ENCODE results near the gene EEFSEC. TPM values are rescaled to one million over a fixed set of nuclear protein-coding genes. Genes with fewer than 3 reads are reported as not detected.

The EEFSEC gene
- total RNA-seq, 1 experiment from 2014 or later, result 9.6 TPM

DNA sequence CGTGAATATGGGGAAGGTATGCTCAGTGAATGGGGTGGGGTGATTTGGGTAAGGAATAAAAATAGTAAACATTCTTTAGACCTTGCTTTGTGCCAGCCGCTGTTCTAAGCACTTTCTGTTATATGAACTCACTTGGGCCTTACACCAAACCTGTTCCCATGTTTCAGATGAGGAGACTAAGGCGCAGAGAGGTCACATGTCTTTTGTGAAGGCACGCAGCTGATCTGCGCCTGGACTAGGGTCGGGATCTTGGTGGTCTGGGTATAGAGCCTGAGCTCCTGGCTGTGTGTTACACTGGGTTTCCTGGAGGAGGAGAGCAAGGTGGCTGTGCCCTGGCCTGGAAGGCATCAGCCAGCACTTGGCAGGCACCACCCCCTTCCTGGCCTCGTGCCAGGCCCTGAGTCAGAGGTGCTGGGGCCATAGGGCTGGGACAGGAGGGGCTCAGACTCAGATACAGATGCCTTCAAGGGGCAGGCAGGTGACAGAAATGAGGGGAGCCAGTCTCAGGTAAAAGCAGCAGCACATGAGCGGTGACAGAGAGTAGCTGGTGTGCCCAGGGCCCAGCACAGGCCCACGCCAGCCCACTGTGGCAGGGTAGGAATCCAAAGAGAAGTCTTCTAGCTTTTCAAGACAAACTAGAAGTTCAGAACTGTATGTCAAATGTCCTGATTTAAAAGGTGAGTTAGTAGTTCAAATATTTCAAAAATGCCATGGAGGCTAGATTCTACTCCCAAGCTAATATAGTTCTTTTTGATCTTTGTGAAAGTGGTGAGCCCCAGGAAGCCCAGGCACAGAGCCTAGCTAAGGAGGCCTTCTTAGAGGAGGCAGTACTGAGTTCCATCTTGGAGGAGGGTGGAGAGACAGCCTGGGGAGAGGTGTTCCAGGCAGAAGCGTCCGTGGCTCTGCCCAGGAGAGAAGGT lies 230.3 kb downstream of the EEFSEC start:
- TF ChIP-seq EZH2 (IDR thresholded peaks at IDR 0.05; ENCODE audit: low read length, unreplicated experiment), result no peak
- TF ChIP-seq, protein P1, sequence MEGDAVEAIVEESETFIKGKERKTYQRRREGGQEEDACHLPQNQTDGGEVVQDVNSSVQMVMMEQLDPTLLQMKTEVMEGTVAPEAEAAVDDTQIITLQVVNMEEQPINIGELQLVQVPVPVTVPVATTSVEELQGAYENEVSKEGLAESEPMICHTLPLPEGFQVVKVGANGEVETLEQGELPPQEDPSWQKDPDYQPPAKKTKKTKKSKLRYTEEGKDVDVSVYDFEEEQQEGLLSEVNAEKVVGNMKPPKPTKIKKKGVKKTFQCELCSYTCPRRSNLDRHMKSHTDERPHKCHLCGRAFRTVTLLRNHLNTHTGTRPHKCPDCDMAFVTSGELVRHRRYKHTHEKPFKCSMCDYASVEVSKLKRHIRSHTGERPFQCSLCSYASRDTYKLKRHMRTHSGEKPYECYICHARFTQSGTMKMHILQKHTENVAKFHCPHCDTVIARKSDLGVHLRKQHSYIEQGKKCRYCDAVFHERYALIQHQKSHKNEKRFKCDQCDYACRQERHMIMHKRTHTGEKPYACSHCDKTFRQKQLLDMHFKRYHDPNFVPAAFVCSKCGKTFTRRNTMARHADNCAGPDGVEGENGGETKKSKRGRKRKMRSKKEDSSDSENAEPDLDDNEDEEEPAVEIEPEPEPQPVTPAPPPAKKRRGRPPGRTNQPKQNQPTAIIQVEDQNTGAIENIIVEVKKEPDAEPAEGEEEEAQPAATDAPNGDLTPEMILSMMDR (conservative IDR thresholded peaks at IDR 0.05; ENCODE audit: low read depth, low read length), result no peak
- TF ChIP-seq EZH2phosphoT487 (IDR thresholded peaks at IDR 0.05; ENCODE audit: borderline replicate concordance, low read length), result no peak
- Histone ChIP-seq H3K4me3 (ENCODE audit: low read length) (peak overlapping the region; percentile 22; the same call in 1 of the 2 replicates), H3K36me3 (ENCODE audit: low read depth, low read length) (no peaks in the 10 kb centered on the region), H3K79me2 (ENCODE audit: low read length) (no peaks in the 10 kb centered on the region), H3K27ac (ENCODE audit: low read length) (peak overlapping the region; percentile 51; the same call in 1 of the 2 replicates), H2AFZ (ENCODE audit: low read length) (no peak overlapping the region), H3K27me3 (ENCODE audit: low read length) (no peaks in the 10 kb centered on the region), H3F3A (ENCODE audit: low read length, unreplicated experiment) (no peaks in the 10 kb centered on the region), H4K20me1 (ENCODE audit: low read length) (no peaks in the 10 kb centered on the region), H3K9me2 (replicated peaks; ENCODE audit: low read length) (no peaks in the 10 kb centered on the region), H3K4me1 (ENCODE audit: insufficient read depth, low read length) (peaks cover 46% of the 10 kb centered on the region), H3K4me2 (ENCODE audit: low read length) (peak overlapping the region; percentile 75), H3K9ac (ENCODE audit: low read length) (no peak overlapping the region), H3K9me3 (ENCODE audit: low read length) (no peaks in the 10 kb centered on the region)
- peak; percentile 56 for ATAC-seq
- intact Hi-C loops (cut with micrococcal nuclease), result loop anchor here (10.0 kb wide), 1 partner anchor 209 kb away; no protein-coding TSS in a partner anchor
- ChIA-PET POLR2A (ENCODE audit: unreplicated experiment) (no interaction called here), CTCF (interaction anchor here (0.6 to 0.7 kb wide), 2 partner anchors 41 to 109 kb away, joined by 3 to 4 read pairs; no protein-coding TSS in a partner anchor)
- no TSS peak for BruUV-seq (replicated peaks)
- DNase-seq, result peak; percentile 90

DNA sequence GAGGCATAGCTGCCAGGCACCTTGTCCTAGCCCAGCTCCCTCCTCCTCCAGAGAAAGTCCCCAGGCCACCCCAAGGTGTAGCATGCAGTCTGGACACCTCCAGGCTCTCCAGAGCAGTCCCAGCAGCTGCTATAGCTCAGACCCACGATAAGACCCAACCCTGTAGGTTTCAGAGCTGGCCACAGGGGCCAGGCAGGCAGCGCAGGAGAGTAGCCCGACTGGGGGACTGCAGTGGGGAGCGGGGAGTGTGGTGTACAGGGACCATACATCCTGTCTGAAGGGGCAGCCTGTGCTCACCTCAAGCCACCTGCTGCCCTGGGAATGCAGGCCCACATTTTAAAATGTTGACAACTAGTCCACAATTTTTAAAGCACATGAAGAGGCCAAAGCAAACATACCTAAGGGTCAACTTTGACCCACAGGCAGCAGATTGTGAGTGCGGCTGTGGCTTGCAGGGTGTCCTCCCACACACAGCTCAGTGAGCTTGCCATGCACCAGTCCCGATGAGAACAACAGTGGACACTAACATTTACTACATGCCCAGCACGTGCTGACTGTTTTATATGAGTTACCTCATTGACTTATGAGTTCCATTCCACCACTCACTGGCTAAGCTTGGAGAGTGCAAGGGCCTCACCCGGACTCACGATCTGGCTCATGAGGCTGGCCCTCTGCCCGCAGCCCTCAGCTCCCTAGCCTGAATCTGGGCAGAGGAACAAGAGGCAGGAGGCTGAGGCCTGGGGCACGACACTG lies 232.0 kb downstream of the EEFSEC start:
- ChIA-PET POLR2A (ENCODE audit: unreplicated experiment) (no interaction called here), CTCF (interaction anchor here (0.5 kb wide), 1 partner anchor 30 kb away, joined by 5 read pairs; no protein-coding TSS in a partner anchor)
- Histone ChIP-seq H3K36me3 (ENCODE audit: low read depth, low read length) (no peaks in the 10 kb centered on the region), H3K4me3 (ENCODE audit: low read length) (no peak overlapping the region), H3K27me3 (ENCODE audit: low read length) (no peaks in the 10 kb centered on the region), H3K9ac (ENCODE audit: low read length) (no peak overlapping the region), H3K79me2 (ENCODE audit: low read length) (no peaks in the 10 kb centered on the region), H3K4me2 (ENCODE audit: low read length) (peak overlapping the region; percentile 28; the same call in 1 of the 2 replicates), H3K4me1 (ENCODE audit: insufficient read depth, low read length) (peaks cover 46% of the 10 kb centered on the region), H4K20me1 (ENCODE audit: low read length) (no peaks in the 10 kb centered on the region), H3K27ac (ENCODE audit: low read length) (no peak overlapping the region), H3K9me2 (replicated peaks; ENCODE audit: low read length) (no peaks in the 10 kb centered on the region), H3F3A (ENCODE audit: low read length, unreplicated experiment) (no peaks in the 10 kb centered on the region), H2AFZ (ENCODE audit: low read length) (no peak overlapping the region), H3K9me3 (ENCODE audit: low read length) (no peaks in the 10 kb centered on the region)
- TF ChIP-seq EZH2 (IDR thresholded peaks at IDR 0.05; ENCODE audit: low read length, unreplicated experiment) (no peak), EZH2phosphoT487 (IDR thresholded peaks at IDR 0.05; ENCODE audit: borderline replicate concordance, low read length) (peak; percentile 73)
- peak; percentile 43 for ATAC-seq
- BruUV-seq (replicated peaks), result no TSS peak
- DNase-seq, result peak; percentile 70
- intact Hi-C loops (cut with micrococcal nuclease), result loop anchor here (10.0 kb wide), 1 partner anchor 210 kb away; no protein-coding TSS in a partner anchor

DNA sequence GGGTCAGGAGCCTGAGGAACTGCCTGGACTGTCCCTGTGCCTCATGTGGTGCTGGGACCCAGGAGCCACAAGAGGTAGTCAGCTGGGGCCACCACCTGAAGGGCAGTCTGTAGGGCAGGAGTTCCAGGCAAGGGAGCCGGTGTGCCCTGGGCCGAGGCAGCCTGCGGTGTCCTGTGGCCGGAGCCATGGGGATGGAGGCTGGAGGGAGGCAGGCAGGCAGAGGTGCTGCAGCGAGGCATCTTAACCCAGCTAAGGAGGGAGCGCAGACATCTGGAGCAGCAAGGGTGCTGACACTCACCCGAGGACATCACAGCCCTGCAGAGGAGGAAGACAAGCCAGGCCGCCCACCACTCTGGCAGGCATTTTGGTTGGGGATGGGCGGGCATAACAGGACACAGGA lies 235.7 kb downstream of the EEFSEC start:
- Histone ChIP-seq H3K9me3 (ENCODE audit: low read length) (no peaks in the 10 kb centered on the region), H3K36me3 (ENCODE audit: low read depth, low read length) (no peaks in the 10 kb centered on the region), H3K9me2 (replicated peaks; ENCODE audit: low read length) (no peaks in the 10 kb centered on the region), H3K27me3 (ENCODE audit: low read length) (no peaks in the 10 kb centered on the region), H3K4me3 (ENCODE audit: low read length) (no peak overlapping the region), H3K27ac (ENCODE audit: low read length) (no peak overlapping the region), H2AFZ (ENCODE audit: low read length) (no peak overlapping the region), H4K20me1 (ENCODE audit: low read length) (no peaks in the 10 kb centered on the region), H3K4me1 (ENCODE audit: insufficient read depth, low read length) (peaks cover 21% of the 10 kb centered on the region), H3K9ac (ENCODE audit: low read length) (no peak overlapping the region), H3K4me2 (ENCODE audit: low read length) (no peak overlapping the region), H3F3A (ENCODE audit: low read length, unreplicated experiment) (no peaks in the 10 kb centered on the region), H3K79me2 (ENCODE audit: low read length) (no peaks in the 10 kb centered on the region)
- intact Hi-C loops (cut with micrococcal nuclease), result loop anchor here (10.0 kb wide), 1 partner anchor 214 kb away; no protein-coding TSS in a partner anchor
- CTCF ChIA-PET, result no interaction called here
- TF ChIP-seq, protein P1 (conservative IDR thresholded peaks at IDR 0.05; ENCODE audit: low read depth, low read length), result no peak
- TF ChIP-seq EZH2 (IDR thresholded peaks at IDR 0.05; ENCODE audit: low read length, unreplicated experiment) (no peak), EZH2phosphoT487 (IDR thresholded peaks at IDR 0.05; ENCODE audit: borderline replicate concordance, low read length) (no peak)
- no peak for DNase-seq
- no TSS peak for BruUV-seq (replicated peaks)
- POLR2A ChIA-PET (ENCODE audit: unreplicated experiment), result no interaction called here
- ATAC-seq, result no peak

Measured in PC-3 (cell line).